HG02943 (cell line): Measurements from ENCODE around the gene MSRB3.
"Not testable (repeated sequence)": the region's sequence is repeated elsewhere in the genome, so short reads cannot be mapped to it uniquely, and the experiment has no call there.

Experiments
- ATAC-seq: cut with Tn5 transposase; IDR thresholded peaks from one replicate; pipeline ENCODE4 v1.9.1; 2021; ENCODE audit warnings: mild to moderate bottlenecking, low read depth, moderate library complexity; ENCODE audit not compliant: unreplicated experiment

Gene MSRB3

DNA sequence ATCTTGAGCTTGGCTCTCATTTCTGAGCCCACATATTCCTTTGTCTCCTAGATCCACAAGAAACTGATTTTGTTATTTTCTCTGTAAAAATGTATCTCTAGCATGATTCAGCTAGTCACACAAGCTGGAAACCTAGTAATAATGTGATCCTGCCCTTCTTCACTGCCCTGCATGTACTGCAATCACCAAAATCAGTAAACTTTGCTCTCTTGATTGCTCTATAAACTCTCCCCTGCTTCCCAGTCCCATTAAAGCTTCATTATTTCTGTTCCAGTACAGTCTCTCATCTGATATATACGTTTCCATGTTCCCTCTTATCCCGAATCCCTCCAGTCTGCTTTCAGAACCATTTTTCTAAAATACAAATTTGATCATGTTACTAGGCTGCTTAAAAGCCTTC is 166.5 kb downstream of the MSRB3 start:
- ATAC-seq = no peak

- no peak for ATAC-seq
These were observed 168.4 kb downstream of the MSRB3 start for GRCh38 chr12:65446901-65447300.

DNA sequence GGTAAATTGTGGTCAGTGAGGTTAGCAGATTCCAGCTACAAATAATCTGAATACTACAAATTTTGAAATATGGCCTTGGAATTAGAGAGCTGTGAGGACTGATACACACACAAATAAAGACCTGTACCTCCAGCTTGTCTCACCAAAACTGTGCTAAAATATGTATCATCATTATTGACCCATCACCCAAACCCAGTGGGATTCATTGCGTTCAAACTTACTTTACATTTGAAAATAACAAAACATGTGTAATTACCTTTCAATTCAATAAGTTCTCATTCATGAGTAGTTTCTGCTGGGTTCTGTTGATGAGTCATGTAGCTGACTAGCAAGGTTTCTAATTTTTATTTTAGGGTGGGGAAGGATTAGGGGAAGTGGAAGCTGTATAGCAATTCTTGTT is 170.9 kb downstream of the MSRB3 start:
- no peak for ATAC-seq

DNA sequence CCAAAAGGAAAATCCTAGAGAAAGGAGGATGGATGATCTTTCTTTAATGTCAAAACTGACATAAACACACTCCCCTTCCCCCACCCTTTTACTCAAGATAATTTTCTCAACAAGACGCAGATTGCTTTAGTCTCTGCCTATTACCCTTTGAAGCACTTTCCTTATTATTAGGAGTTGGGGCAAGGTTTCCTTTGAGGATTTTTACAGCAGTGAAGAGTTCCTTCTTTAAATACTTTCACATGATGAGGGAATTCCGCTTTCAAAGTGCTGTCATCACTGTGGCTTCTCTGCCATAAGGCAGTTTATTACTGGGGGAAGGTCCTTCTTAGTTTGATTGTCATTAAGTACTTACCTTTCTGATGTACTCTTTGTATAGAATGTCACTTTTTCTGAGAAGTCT is 172.1 kb downstream of the MSRB3 start:
- no peak for ATAC-seq

- no peak for ATAC-seq
These were observed 175.8 kb downstream of the MSRB3 start for GRCh38 chr12:65454115-65454787.

- ATAC-seq = not testable (repeated sequence)
These were observed 178.9 kb downstream of the MSRB3 start for GRCh38 chr12:65457341-65457740.

DNA sequence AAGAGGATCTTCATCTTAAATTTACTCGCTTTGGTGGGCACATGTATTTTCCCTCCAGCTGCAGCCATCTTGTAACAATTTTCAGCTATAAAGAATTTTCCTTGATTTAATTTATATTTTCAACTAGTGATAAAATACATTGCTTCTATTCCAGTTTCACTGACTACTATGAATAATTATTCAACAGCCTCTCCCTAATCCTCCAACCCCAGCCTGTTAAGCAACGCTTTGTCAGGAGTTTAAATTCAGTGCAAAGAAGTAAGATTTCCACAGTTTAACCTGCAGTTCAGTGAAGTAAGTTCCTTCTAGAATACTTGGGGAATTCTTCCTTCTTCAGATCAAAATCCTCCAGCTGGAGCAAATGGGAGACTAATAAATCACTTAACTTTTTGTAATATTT is 180.2 kb downstream of the MSRB3 start:
- ATAC-seq = no peak

- ATAC-seq = no peak
These were observed 181.1 kb downstream of the MSRB3 start for GRCh38 chr12:65459545-65459944.

- no peak for ATAC-seq
These were observed 181.6 kb downstream of the MSRB3 start for GRCh38 chr12:65460063-65460462.

- no peak for ATAC-seq
These were observed 182.5 kb downstream of the MSRB3 start for GRCh38 chr12:65461017-65461416.

GRCh38 chr12:65462484-65462883 is 184.0 kb downstream of the MSRB3 start:
- no peak for ATAC-seq

GRCh38 chr12:65463082-65463481 is 184.6 kb downstream of the MSRB3 start:
- no peak for ATAC-seq

GRCh38 chr12:65463611-65464010 is 185.1 kb downstream of the MSRB3 start:
- ATAC-seq = no peak

DNA sequence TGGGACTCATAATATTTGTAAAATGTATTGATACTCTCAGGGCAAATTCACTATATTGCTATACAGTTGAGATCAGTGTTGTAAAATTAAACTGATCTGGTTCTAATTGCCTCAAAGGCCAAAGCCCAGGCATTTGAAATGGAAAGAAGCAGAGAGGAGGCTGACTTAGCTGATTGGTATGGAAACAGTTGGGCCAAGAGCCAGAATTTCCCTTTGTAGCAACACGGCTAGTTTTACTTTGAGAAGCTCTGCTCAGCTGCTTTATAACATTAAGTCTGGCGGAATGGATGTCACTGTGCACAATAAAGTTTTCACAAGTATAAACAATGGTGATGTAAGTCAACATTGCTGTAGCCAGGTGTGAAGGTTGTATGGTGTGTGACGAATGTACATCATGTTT is 186.4 kb downstream of the MSRB3 start:
- no peak for ATAC-seq

GRCh38 chr12:65465766-65466547 is 187.5 kb downstream of the MSRB3 start:
- ATAC-seq = no peak

DNA sequence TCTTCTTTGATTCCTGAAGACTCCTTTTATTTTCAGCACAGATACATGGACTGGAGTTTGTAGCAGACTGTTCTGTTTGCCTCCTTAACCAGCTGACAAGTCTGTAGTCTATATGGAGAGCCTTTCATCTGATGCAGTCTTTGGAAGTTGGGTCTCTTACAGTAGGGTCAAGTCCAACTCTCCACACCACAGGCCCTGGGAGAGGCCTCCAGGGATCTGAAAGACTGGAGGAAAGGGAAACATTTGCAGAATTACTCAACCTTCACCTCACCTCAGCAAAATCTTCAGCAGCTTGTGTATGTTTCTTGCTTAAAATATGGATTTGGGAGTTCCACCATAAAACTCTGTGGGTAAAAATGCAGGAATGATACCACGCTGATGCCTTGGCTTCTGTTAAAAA is 188.4 kb downstream of the MSRB3 start:
- no peak for ATAC-seq

- no peak for ATAC-seq
These were observed 191.8 kb downstream of the MSRB3 start for GRCh38 chr12:65470256-65470655.

- no peak for ATAC-seq
These were observed 193.6 kb downstream of the MSRB3 start for GRCh38 chr12:65472079-65472478.

DNA sequence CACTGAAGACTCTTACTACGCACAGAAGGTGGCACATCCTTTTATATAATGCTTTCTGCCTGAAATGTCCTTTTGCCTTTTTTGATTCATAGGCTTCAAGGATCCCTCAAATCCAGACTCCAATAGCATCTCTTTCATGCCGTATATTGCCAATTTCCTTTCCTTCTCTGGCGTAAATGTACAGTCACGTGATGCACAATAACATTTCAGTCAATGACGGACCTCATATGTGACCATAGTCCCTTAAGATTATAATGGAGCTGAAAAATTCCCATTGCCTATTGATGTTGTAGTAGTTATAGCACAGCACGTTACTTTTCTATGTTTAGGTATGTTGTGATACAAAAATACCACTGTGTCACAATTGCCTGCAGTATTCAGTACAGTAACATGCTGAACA is 196.3 kb downstream of the MSRB3 start:
- no peak for ATAC-seq

DNA sequence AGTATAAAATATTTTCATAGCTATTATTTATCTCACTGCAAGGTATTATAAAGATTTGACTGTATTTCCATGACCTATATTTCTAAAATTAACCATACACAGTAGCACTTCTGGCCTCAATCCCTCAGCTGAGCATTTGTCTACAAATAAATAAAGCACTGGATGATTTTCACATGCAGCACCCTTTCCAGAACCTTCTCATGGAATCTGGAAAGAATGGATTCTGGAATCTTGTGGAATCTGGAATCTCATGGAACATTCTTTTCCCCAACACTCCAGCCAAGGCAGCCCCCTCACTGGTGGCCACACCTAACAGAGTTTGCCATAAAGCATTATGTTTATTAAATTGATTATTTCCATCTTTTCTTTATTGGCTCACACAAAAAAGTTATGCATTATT is 199.2 kb downstream of the MSRB3 start:
- no peak for ATAC-seq

DNA sequence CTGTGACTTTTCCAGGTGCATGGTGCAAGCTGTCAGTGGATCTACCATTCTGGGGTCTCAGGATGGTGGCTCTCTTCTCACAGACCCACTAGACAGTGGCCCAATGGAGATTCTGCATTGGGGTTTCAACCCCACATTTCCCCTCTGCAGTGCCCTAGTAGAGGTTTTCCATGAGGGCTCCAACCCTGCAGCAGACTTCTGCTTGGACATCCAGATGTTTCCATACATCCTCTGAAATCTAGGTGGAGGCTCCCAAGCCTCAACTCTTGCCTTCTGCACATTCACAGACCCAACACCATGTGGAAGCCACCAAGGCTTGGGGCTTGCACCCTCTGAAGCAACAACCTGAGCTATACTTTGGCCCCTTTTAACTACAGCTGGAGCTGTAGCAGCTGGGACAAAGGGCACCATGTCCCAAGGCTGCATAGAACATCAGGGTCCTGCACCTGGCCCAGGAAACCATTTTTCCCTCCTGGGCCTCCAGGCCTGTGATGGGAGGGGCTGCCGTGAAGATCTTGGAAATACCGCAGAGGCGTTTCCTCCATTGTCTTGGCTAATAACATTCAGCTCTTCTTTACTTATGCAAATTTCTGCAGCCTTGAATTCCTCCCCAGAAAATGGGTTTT is 205.5 kb downstream of the MSRB3 start:
- ATAC-seq = not testable (repeated sequence)

- ATAC-seq = no peak
These were observed 209.7 kb downstream of the MSRB3 start for GRCh38 chr12:65488197-65488596.
